A673 (cell line): ENCODE data around the gene MBLAC2. TPM values are rescaled to one million over a fixed set of nuclear protein-coding genes. Genes with fewer than 3 reads are reported as not detected.

Source experiments
- BruUV-seq: library from RNA; stranded (reverse); fragments of 400-500 nt; replicated peaks from 2 replicates; lab custom pipeline; 2021; lab: Mats Ljungman, UMichigan
- CTCF ChIA-PET: fragments of 300-600 bp; sonication (Branson Sonifier 250); formaldehyde crosslinking; loops from one replicate; lab custom pipeline; 2022; ENCODE audit warnings: antibody characterized with exemption; lab: Charles Lee
- POLR2A ChIA-PET: fragments of 300-600 bp; sonication (Branson Sonifier 250); formaldehyde crosslinking; loops from one replicate; lab custom pipeline; 2022; ENCODE audit warnings: antibody characterized with exemption; ENCODE audit not compliant: low non-redundant PET; lab: Charles Lee
- DNase-seq: peaks from one replicate; pipeline ENCODE4 v3.0.0-alpha.2; 2015; ENCODE audit warnings: low spot score
- H3K27ac ChIP-seq: fragments of 200-600 bp; sonication (generic); 2 replicates; pipeline ENCODE4 v1.5.1; 2016; ENCODE audit warnings: mixed run types, low read depth, mild to moderate bottlenecking, mixed read lengths, antibody characterized with exemption, low read length; ENCODE audit not compliant: poor library complexity, severe bottlenecking
- H3K27me3 ChIP-seq: fragments of 200-600 bp; sonication (generic); replicated peaks from 2 replicates; pipeline ENCODE4 v1.6.1; 2017; ENCODE audit warnings: mixed run types, low read depth, mild to moderate bottlenecking, mixed read lengths, antibody characterized with exemption, low read length; ENCODE audit not compliant: insufficient read depth, poor library complexity
- H3K36me3 ChIP-seq: fragments of 200-600 bp; sonication (generic); 2 replicates; pipeline ENCODE4 v1.6.1; 2016; ENCODE audit warnings: mixed run types, mild to moderate bottlenecking, mixed read lengths, antibody characterized with exemption, low read length; ENCODE audit not compliant: insufficient read depth, poor library complexity, severe bottlenecking
- H3K4me1 ChIP-seq: fragments of 200-600 bp; sonication (generic); 2 replicates; pipeline ENCODE4 v1.6.1; 2017; ENCODE audit warnings: mixed run types, mild to moderate bottlenecking, mixed read lengths, antibody characterized with exemption, low read length; ENCODE audit not compliant: insufficient read depth, poor library complexity, severe bottlenecking
- H3K4me3 ChIP-seq: fragments of 200-600 bp; sonication (generic); 2 replicates; pipeline ENCODE4 v1.5.1; 2016; ENCODE audit warnings: low read depth, mixed run types, mild to moderate bottlenecking, mixed read lengths, low read length; ENCODE audit not compliant: poor library complexity, severe bottlenecking
- H3K9me3 ChIP-seq: fragments of 200-600 bp; sonication (generic); 2 replicates; pipeline ENCODE4 v1.6.1; 2016; ENCODE audit warnings: mixed run types, low read depth, mild to moderate bottlenecking, mixed read lengths, antibody characterized with exemption, low read length; ENCODE audit not compliant: poor library complexity, severe bottlenecking
- CTCF ChIP-seq: fragments of 300-800, 200-600 bp; sonication (generic); conservative IDR thresholded peaks from 2 replicates; pipeline ENCODE4 v1.5.1; 2017; ENCODE audit warnings: low read depth, mild to moderate bottlenecking, antibody characterized with exemption, low read length, moderate library complexity, mixed read lengths
- EZH2 ChIP-seq: fragments of 200-600 bp; sonication (generic); IDR thresholded peaks from 2 replicates; pipeline ENCODE4 v1.6.1; 2017; ENCODE audit warnings: borderline replicate concordance, low read depth, mild to moderate bottlenecking, mixed read lengths, antibody characterized with exemption, low read length; ENCODE audit not compliant: poor library complexity, severe bottlenecking
- intact Hi-C: fragments of 100-400 bp; cut with micrococcal nuclease; formaldehyde crosslinking; loops from one replicate; pipeline ENCODE4 v1.10.0; 2022; ENCODE audit not compliant: unreplicated experiment
- total RNA-seq: library from RNA; stranded (reverse); gene quantifications from 2 replicates; pipeline ENCODE4 v1.2.3, GENCODE V29; 2021

The MBLAC2 gene
- total RNA-seq, 1 experiment from 2014 or later = 6.5 TPM

GRCh38 chr5:90504743-90505142, 30.2 kb upstream of the MBLAC2 start:
- Histone ChIP-seq H3K36me3 (no peaks in the 10 kb centered on the region), H3K27ac (no peak overlapping the region), H3K9me3 (no peaks in the 10 kb centered on the region), H3K27me3 (no peaks in the 10 kb centered on the region), H3K4me3 (no peak overlapping the region), H3K4me1 (no peaks in the 10 kb centered on the region)
- TF ChIP-seq CTCF (no peak), EZH2 (no peak)
- POLR2A ChIA-PET = no interaction called here
- DNase-seq = no peak
- intact Hi-C loops = no loop called here
- CTCF ChIA-PET = no interaction called here
- no TSS peak for BruUV-seq

GRCh38 chr5:90503596-90503995, 29.0 kb upstream of the MBLAC2 start:
- DNase-seq = no peak
- Histone ChIP-seq H3K4me1 (no peaks in the 10 kb centered on the region), H3K27ac (no peak overlapping the region), H3K9me3 (no peaks in the 10 kb centered on the region), H3K27me3 (no peaks in the 10 kb centered on the region), H3K4me3 (no peak overlapping the region), H3K36me3 (no peaks in the 10 kb centered on the region)
- no TSS peak for BruUV-seq
- CTCF ChIA-PET = no interaction called here
- TF ChIP-seq EZH2 (no peak), CTCF (no peak)
- POLR2A ChIA-PET = no interaction called here
- intact Hi-C loops = no loop called here

- DNase-seq = no peak
- BruUV-seq = no TSS peak
- TF ChIP-seq CTCF (no peak), EZH2 (no peak)
- no peaks in the 10 kb centered on the region for H3K27me3 ChIP-seq
- ChIA-PET POLR2A (interaction anchor here (0.6 to 1.1 kb wide), 2 partner anchors 19 to 20 kb away, joined by 3 read pairs; no protein-coding TSS in a partner anchor), CTCF (no interaction called here)
- H3K9me3 ChIP-seq = peaks cover 4% of the 10 kb centered on the region
- H3K4me3 ChIP-seq = no peak overlapping the region
- intact Hi-C loops = no loop called here
- H3K36me3 ChIP-seq = no peaks in the 10 kb centered on the region
- H3K27ac ChIP-seq = no peak overlapping the region
- no peaks in the 10 kb centered on the region for H3K4me1 ChIP-seq
Measured at GRCh38 chr5:90495146-90495545, 20.6 kb upstream of the MBLAC2 start.
